ENCODE data around the gene RAD51B. TPM values are rescaled to one million over a fixed set of nuclear protein-coding genes. Genes with fewer than 3 reads are reported as not detected.

Gene RAD51B
- total RNA-seq, 1 experiment from 2014 or later = 29.9 TPM

- H2AFZ ChIP-seq = no peak overlapping the region
- intact Hi-C loops (cut with micrococcal nuclease; ENCODE audit: unreplicated experiment) = no loop called here
- no peaks in the 10 kb centered on the region for H3K27me3 ChIP-seq (ENCODE audit: insufficient read depth, low read depth)
- TF ChIP-seq EZH2 (IDR thresholded peaks at IDR 0.05; ENCODE audit: low read depth) = no peak
- no peak for TF ChIP-seq CTCF (conservative IDR thresholded peaks at IDR 0.05)
- CTCF ChIA-PET = interaction anchor here (0.6 kb wide), 2 partner anchors 12 to 69 kb away, joined by 3 read pairs; no protein-coding TSS in a partner anchor
- H3K4me3 ChIP-seq = no peak overlapping the region
- H3K27ac ChIP-seq = no peak overlapping the region
- POLR2A ChIA-PET (ENCODE audit: unreplicated experiment) = no interaction called here
- H3K9me2 ChIP-seq (ENCODE audit: insufficient read depth) = no peaks in the 10 kb centered on the region
- peaks cover 46% of the 10 kb centered on the region for H3K4me1 ChIP-seq (replicated peaks; ENCODE audit: insufficient read depth)
- peak overlapping the region; percentile 84; the same call in 1 of the 2 replicates for H3K4me2 ChIP-seq
- no TSS peak for BruUV-seq (replicated peaks)
- H3K36me3 ChIP-seq (ENCODE audit: low read depth) = no peaks in the 10 kb centered on the region
- peaks cover 7% of the 10 kb centered on the region; the same call in 1 of the 2 replicates for H3K9me3 ChIP-seq (ENCODE audit: insufficient read depth, low read depth)
- peaks cover 35% of the 10 kb centered on the region for H3F3A ChIP-seq (ENCODE audit: insufficient read depth, low read depth)
- H3K79me2 ChIP-seq (ENCODE audit: low read depth) = no peaks in the 10 kb centered on the region
- no peaks in the 10 kb centered on the region for H4K20me1 ChIP-seq (ENCODE audit: insufficient read depth)
- peak in 1 of 2 experiments; percentile 26 for DNase-seq
These were observed 777.1 kb downstream of the RAD51B start for GRCh38 chr14:68596701-68597100.

GRCh38 chr14:68598089-68598488, 778.5 kb downstream of the RAD51B start:
- H4K20me1 ChIP-seq (ENCODE audit: insufficient read depth) = no peaks in the 10 kb centered on the region
- H3K9me2 ChIP-seq (ENCODE audit: insufficient read depth) = no peaks in the 10 kb centered on the region
- DNase-seq = peak in 1 of 2 experiments; percentile 33
- ChIA-PET CTCF (no interaction called here), POLR2A (ENCODE audit: unreplicated experiment) (interaction anchor here (0.7 kb wide), 2 partner anchors 21 to 180 kb away, joined by 3 to 8 read pairs; no protein-coding TSS in a partner anchor)
- H3K4me1 ChIP-seq (replicated peaks; ENCODE audit: insufficient read depth) = peaks cover 46% of the 10 kb centered on the region
- peak overlapping the region; percentile 74 for H2AFZ ChIP-seq
- peak overlapping the region; percentile 84 for H3K4me2 ChIP-seq
- intact Hi-C loops (cut with micrococcal nuclease; ENCODE audit: unreplicated experiment) = no loop called here
- peaks cover 35% of the 10 kb centered on the region for H3F3A ChIP-seq (ENCODE audit: insufficient read depth, low read depth)
- no TSS peak for BruUV-seq (replicated peaks)
- peak overlapping the region; percentile 94 for H3K27ac ChIP-seq
- TF ChIP-seq CTCF (conservative IDR thresholded peaks at IDR 0.05) (no peak), EZH2 (IDR thresholded peaks at IDR 0.05; ENCODE audit: low read depth) (no peak)
- H3K36me3 ChIP-seq (ENCODE audit: low read depth) = no peaks in the 10 kb centered on the region
- no peaks in the 10 kb centered on the region for H3K79me2 ChIP-seq (ENCODE audit: low read depth)
- H3K27me3 ChIP-seq (ENCODE audit: insufficient read depth, low read depth) = no peaks in the 10 kb centered on the region
- peaks cover 7% of the 10 kb centered on the region; the same call in 1 of the 2 replicates for H3K9me3 ChIP-seq (ENCODE audit: insufficient read depth, low read depth)
- peak overlapping the region; percentile 45; the same call in 1 of the 2 replicates for H3K4me3 ChIP-seq

- H3K9me3 ChIP-seq (ENCODE audit: insufficient read depth, low read depth) = peaks cover 7% of the 10 kb centered on the region; the same call in 1 of the 2 replicates
- peaks cover 35% of the 10 kb centered on the region for H3F3A ChIP-seq (ENCODE audit: insufficient read depth, low read depth)
- no peaks in the 10 kb centered on the region for H4K20me1 ChIP-seq (ENCODE audit: insufficient read depth)
- no peak for TF ChIP-seq CTCF (conservative IDR thresholded peaks at IDR 0.05)
- peak; percentile 51 to 96 for DNase-seq
- peak overlapping the region; percentile 94 for H3K27ac ChIP-seq
- H2AFZ ChIP-seq = peak overlapping the region; percentile 74
- no peaks in the 10 kb centered on the region for H3K79me2 ChIP-seq (ENCODE audit: low read depth)
- BruUV-seq (replicated peaks) = no TSS peak
- H3K27me3 ChIP-seq (ENCODE audit: insufficient read depth, low read depth) = no peaks in the 10 kb centered on the region
- H3K36me3 ChIP-seq (ENCODE audit: low read depth) = no peaks in the 10 kb centered on the region
- peak overlapping the region; percentile 84 for H3K4me2 ChIP-seq
- no peaks in the 10 kb centered on the region for H3K9me2 ChIP-seq (ENCODE audit: insufficient read depth)
- CTCF ChIA-PET = no interaction called here
- peaks cover 46% of the 10 kb centered on the region for H3K4me1 ChIP-seq (replicated peaks; ENCODE audit: insufficient read depth)
- POLR2A ChIA-PET (ENCODE audit: unreplicated experiment) = interaction anchor here (0.6 to 0.7 kb wide), 4 partner anchors 25 to 354 kb away, joined by 3 to 9 read pairs (median 6); no protein-coding TSS in a partner anchor
- peak overlapping the region; percentile 45; the same call in 1 of the 2 replicates for H3K4me3 ChIP-seq
- intact Hi-C loops (cut with micrococcal nuclease; ENCODE audit: unreplicated experiment) = no loop called here
These were observed 779.3 kb downstream of the RAD51B start for GRCh38 chr14:68598621-68599447.
